Gastroesophageal sphincter (tissue), 3 donors: ENCODE data around the gene LDLRAD4.

ENCODE experiments used
- EP300 ChIP-seq: sonication (generic); formaldehyde crosslinking; IDR thresholded peaks from one replicate; pipeline ENCODE4 v1.6.1; 2017; ENCODE audit warnings: antibody characterized with exemption, mild to moderate bottlenecking
- POLR2A ChIP-seq, 2 donors: fragments of 450-650 bp; IDR thresholded peaks; one replicate each; pipeline ENCODE4 v1.6.1; 2017; ENCODE audit warnings: antibody characterized with exemption in 2 of 2, mild to moderate bottlenecking in 2 of 2, moderate library complexity in 1 of 2
- POLR2AphosphoS5 ChIP-seq: sonication (generic); formaldehyde crosslinking; IDR thresholded peaks from one replicate; pipeline ENCODE4 v1.6.1; 2017; ENCODE audit warnings: antibody characterized with exemption
- TF ChIP-seq, protein P1 (sequence below), 4 experiments: fragments of 200-600 bp in 2 of 4; fragments of 450-650 bp in 2 of 4; sonication (generic) in 1 of 4; IDR thresholded peaks; one replicate each; pipeline ENCODE4 v1.5.1; 2017 to 2019; ENCODE audit warnings: antibody characterized with exemption in 4 of 4, mild to moderate bottlenecking in 2 of 4, moderate library complexity in 2 of 4

DNA sequence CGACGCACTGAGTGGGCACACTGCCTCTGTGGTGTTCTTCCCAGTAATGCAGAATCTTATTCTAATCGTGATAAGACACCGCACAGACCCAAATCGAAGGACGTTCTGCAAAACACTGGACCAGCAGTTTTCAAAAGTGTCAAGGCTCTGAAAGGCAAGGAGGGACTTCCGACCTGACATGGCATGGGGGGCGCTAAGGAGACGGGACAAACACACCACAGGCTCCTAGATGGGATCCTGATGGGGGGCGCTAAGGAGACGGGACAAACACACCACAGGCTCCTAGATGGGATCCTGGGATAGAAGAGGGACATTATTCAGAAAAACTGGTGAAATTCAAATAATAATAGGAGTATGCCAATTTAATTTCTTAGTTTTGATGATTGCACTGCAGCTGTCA is 191.4 kb downstream of the LDLRAD4 start:
- TF ChIP-seq, protein P1, sequence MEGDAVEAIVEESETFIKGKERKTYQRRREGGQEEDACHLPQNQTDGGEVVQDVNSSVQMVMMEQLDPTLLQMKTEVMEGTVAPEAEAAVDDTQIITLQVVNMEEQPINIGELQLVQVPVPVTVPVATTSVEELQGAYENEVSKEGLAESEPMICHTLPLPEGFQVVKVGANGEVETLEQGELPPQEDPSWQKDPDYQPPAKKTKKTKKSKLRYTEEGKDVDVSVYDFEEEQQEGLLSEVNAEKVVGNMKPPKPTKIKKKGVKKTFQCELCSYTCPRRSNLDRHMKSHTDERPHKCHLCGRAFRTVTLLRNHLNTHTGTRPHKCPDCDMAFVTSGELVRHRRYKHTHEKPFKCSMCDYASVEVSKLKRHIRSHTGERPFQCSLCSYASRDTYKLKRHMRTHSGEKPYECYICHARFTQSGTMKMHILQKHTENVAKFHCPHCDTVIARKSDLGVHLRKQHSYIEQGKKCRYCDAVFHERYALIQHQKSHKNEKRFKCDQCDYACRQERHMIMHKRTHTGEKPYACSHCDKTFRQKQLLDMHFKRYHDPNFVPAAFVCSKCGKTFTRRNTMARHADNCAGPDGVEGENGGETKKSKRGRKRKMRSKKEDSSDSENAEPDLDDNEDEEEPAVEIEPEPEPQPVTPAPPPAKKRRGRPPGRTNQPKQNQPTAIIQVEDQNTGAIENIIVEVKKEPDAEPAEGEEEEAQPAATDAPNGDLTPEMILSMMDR (IDR thresholded peaks at IDR 0.05), result no peak
- TF ChIP-seq EP300 (no peak), POLR2A (IDR thresholded peaks at IDR 0.05) (no peak), POLR2AphosphoS5 (no peak)
